H1 (cell line): ENCODE results near the gene PLEKHG1. TPM values are rescaled to one million over a fixed set of nuclear protein-coding genes. Genes with fewer than 3 reads are reported as not detected.

Experiments used
- CTCF ChIA-PET: fragments of 300-600 bp; sonication (Branson Sonifier 250); formaldehyde crosslinking; loops from one replicate; lab custom pipeline; 2021; ENCODE audit not compliant: partially characterized antibody; lab: Charles Lee
- POLR2A ChIA-PET: fragments of 300-600 bp; sonication (Branson Sonifier 250); formaldehyde crosslinking; loops from one replicate; lab custom pipeline; 2021; ENCODE audit warnings: inconsistent platforms; ENCODE audit not compliant: partially characterized antibody; lab: Charles Lee
- DNase-seq, 2 experiments: peaks; one replicate each; pipeline versions ENCODE4 v3.0.0 to v3.0.0-alpha.2; 2010 to 2022; ENCODE audit warnings: low spot score in 2 of 2, low read depth in 1 of 2, mixed read lengths in 1 of 2
- FAIRE-seq: peaks from 2 replicates; lab custom pipeline; 2011; peaks lifted over from hg19 to GRCh38; lab: Jason Lieb, UNC
- H2AFZ ChIP-seq: 2 replicates; pipeline ENCODE4 v1.8.1; 2012; ENCODE audit warnings: low read length, inconsistent platforms
- H2AK5ac ChIP-seq: 2 replicates; pipeline ENCODE4 v1.6.1; 2013; ENCODE audit warnings: low read depth, low read length
- H2BK120ac ChIP-seq: replicated peaks from 2 replicates; pipeline ENCODE3; 2013; ENCODE audit warnings: low read depth, low read length, inconsistent platforms
- H2BK12ac ChIP-seq: 2 replicates; pipeline ENCODE4 v1.6.1; 2013; ENCODE audit warnings: low read depth, low read length
- H2BK15ac ChIP-seq: 2 replicates; pipeline ENCODE4 v1.6.1; 2013; ENCODE audit warnings: low read length
- H2BK20ac ChIP-seq: 2 replicates; pipeline ENCODE4 v1.6.1; 2013; ENCODE audit warnings: low read length
- H2BK5ac ChIP-seq: 2 replicates; pipeline ENCODE4 v1.6.1; 2013; ENCODE audit warnings: low read depth, low read length
- H3K14ac ChIP-seq: 2 replicates; pipeline ENCODE4 v1.6.1; 2013; ENCODE audit warnings: inconsistent platforms; ENCODE audit not compliant: insufficient read length
- H3K18ac ChIP-seq: 2 replicates; pipeline ENCODE4 v1.6.1; 2013; ENCODE audit warnings: low read length; ENCODE audit errors: extremely low read depth
- H3K23ac ChIP-seq: 2 replicates; pipeline ENCODE4 v1.6.1; 2013; ENCODE audit warnings: inconsistent platforms; ENCODE audit not compliant: insufficient read length
- H3K23me2 ChIP-seq: 2 replicates; pipeline ENCODE4 v1.6.1; 2013; ENCODE audit warnings: low read depth, low read length
- H3K27ac ChIP-seq: 2 replicates; pipeline ENCODE4 v1.6.1; 2011; ENCODE audit warnings: low read depth, low read length, inconsistent platforms
- H3K27me3 ChIP-seq, 4 experiments: replicated peaks in 1 of 4; 1 replicate in 1 of 4; 2 replicates in 3 of 4; pipeline versions ENCODE4 v1.6.1 to v1.8.1; 2011 to 2013; ENCODE audit warnings: low read length in 3 of 4, mild to moderate bottlenecking in 3 of 4, inconsistent platforms in 2 of 4, mixed read lengths in 2 of 4, moderate library complexity in 1 of 4; ENCODE audit not compliant: control insufficient read depth in 3 of 4, insufficient read depth in 3 of 4; ENCODE audit errors: extremely low read depth in 1 of 4
- H3K36me3 ChIP-seq, 4 experiments: 2 replicates each; pipeline versions ENCODE4 v1.6.1 to v1.8.1; 2011 to 2013; ENCODE audit warnings: mild to moderate bottlenecking in 4 of 4, low read length in 3 of 4, moderate library complexity in 2 of 4, control low read depth in 1 of 4, inconsistent platforms in 1 of 4; ENCODE audit not compliant: insufficient read depth in 4 of 4, control insufficient read depth in 2 of 4
- H3K4ac ChIP-seq: replicated peaks from 2 replicates; pipeline ENCODE3; 2013; ENCODE audit warnings: low read length, low read depth, mixed read lengths, inconsistent platforms; ENCODE audit not compliant: insufficient read length
- H3K4me1 ChIP-seq, 4 experiments: replicated peaks in 1 of 4; 1 replicate in 1 of 4; 2 replicates in 3 of 4; pipeline versions ENCODE4 v1.6.1 to v1.8.1; 2011 to 2013; ENCODE audit warnings: low read length in 3 of 4, inconsistent platforms in 2 of 4, mixed read lengths in 1 of 4; ENCODE audit not compliant: insufficient read depth in 4 of 4, control insufficient read depth in 3 of 4
- H3K4me2 ChIP-seq, 2 experiments: 2 replicates each; pipeline versions ENCODE4 v1.6.1 to v1.8.1; 2011 to 2013; ENCODE audit warnings: low read depth in 2 of 2, low read length in 2 of 2, control low read depth in 1 of 2, inconsistent platforms in 1 of 2, mild to moderate bottlenecking in 1 of 2; ENCODE audit not compliant: insufficient read depth in 1 of 2
- H3K4me3 ChIP-seq, 4 experiments: fragments of 200-600, 300-600 bp in 1 of 4; sonication (generic), shearing (Covaris generic), sonication (Bioruptor Twin) in 1 of 4; 2 replicates each; pipeline versions ENCODE4 v1.5.1 to v1.8.1; 2011 to 2016; ENCODE audit warnings: low read length in 4 of 4, low read depth in 3 of 4, control low read depth in 2 of 4, inconsistent platforms in 2 of 4, mild to moderate bottlenecking in 2 of 4, mixed read lengths in 1 of 4, moderate library complexity in 1 of 4; ENCODE audit not compliant: insufficient read depth in 2 of 4; ENCODE audit errors: extremely low read depth in 1 of 4
- H3K56ac ChIP-seq: replicated peaks from 2 replicates; pipeline ENCODE3; 2013; ENCODE audit warnings: low read depth, mild to moderate bottlenecking, mixed read lengths, low read length, inconsistent platforms; ENCODE audit not compliant: insufficient read length
- H3K79me1 ChIP-seq: 2 replicates; pipeline ENCODE4 v1.6.1; 2013; ENCODE audit warnings: low read depth, low read length, control low read depth
- H3K79me2 ChIP-seq, 2 experiments: 2 replicates each; pipeline versions ENCODE4 v1.6.1 to v1.8.1; 2012 to 2013; ENCODE audit warnings: low read length in 2 of 2, mild to moderate bottlenecking in 2 of 2, inconsistent platforms in 1 of 2; ENCODE audit not compliant: insufficient read depth in 2 of 2, control insufficient read depth in 1 of 2
- H3K9ac ChIP-seq, 4 experiments: replicated peaks in 1 of 4; 1 replicate in 1 of 4; 2 replicates in 3 of 4; pipeline versions ENCODE4 v1.6.1 to v1.8.1; 2011 to 2013; ENCODE audit warnings: low read depth in 3 of 4, low read length in 3 of 4, control low read depth in 2 of 4, mild to moderate bottlenecking in 2 of 4, moderate library complexity in 2 of 4, inconsistent platforms in 1 of 4; ENCODE audit errors: extremely low read depth in 1 of 4
- H3K9me3 ChIP-seq, 2 experiments: 2 replicates each; pipeline versions ENCODE4 v1.6.1 to v1.8.1; 2012 to 2013; ENCODE audit warnings: mild to moderate bottlenecking in 2 of 2, moderate library complexity in 2 of 2, control low read depth in 1 of 2, inconsistent platforms in 1 of 2, low read depth in 1 of 2, low read length in 1 of 2, mixed read lengths in 1 of 2; ENCODE audit not compliant: insufficient read depth in 2 of 2
- H4K20me1 ChIP-seq, 2 experiments: replicated peaks in 1 of 2; 2 replicates each; pipeline versions ENCODE3 to v1.8.1; 2011 to 2013; ENCODE audit warnings: inconsistent platforms in 2 of 2, low read length in 2 of 2, mild to moderate bottlenecking in 1 of 2; ENCODE audit not compliant: insufficient read depth in 2 of 2, control insufficient read depth in 1 of 2
- H4K5ac ChIP-seq: 2 replicates; pipeline ENCODE4 v1.6.1; 2013; ENCODE audit warnings: low read length, low read depth, mixed read lengths, inconsistent platforms; ENCODE audit not compliant: insufficient read length
- H4K8ac ChIP-seq: 2 replicates; pipeline ENCODE4 v1.8.0; 2013; ENCODE audit warnings: mild to moderate bottlenecking, moderate library complexity, low read length, inconsistent platforms; ENCODE audit not compliant: insufficient read depth; ENCODE audit errors: extremely low read depth
- H4K91ac ChIP-seq: replicated peaks from 2 replicates; pipeline ENCODE3; 2013; ENCODE audit warnings: low read length, mixed read lengths, inconsistent platforms; ENCODE audit not compliant: insufficient read length
- HDAC2 ChIP-seq, 2 experiments: fragments of 300-600 bp in 1 of 2; sonication (generic) in 1 of 2; IDR thresholded peaks; 2 replicates each; pipeline ENCODE4 v1.6.1; 2011 to 2012; ENCODE audit warnings: low read depth in 2 of 2, low read length in 2 of 2, mild to moderate bottlenecking in 2 of 2, moderate library complexity in 2 of 2, borderline replicate concordance in 1 of 2, inconsistent platforms in 1 of 2
- KDM5A ChIP-seq: fragments of 200-600 bp; IDR thresholded peaks from 2 replicates; pipeline ENCODE4 v1.7.1; 2012; ENCODE audit warnings: mild to moderate bottlenecking, low read length, inconsistent platforms, mixed read lengths
- RBBP5 ChIP-seq: IDR thresholded peaks from 2 replicates; pipeline ENCODE4 v1.7.1; 2012; ENCODE audit warnings: low read depth, mild to moderate bottlenecking, inconsistent platforms, low read length, moderate library complexity, borderline replicate concordance
- SRF ChIP-seq: IDR thresholded peaks from 2 replicates; pipeline ENCODE4 v1.6.1; 2011; ENCODE audit warnings: mild to moderate bottlenecking, low read depth, low read length, moderate library complexity
- ZNF274 ChIP-seq: IDR thresholded peaks from 2 replicates; pipeline ENCODE4 v1.7.0; 2012; ENCODE audit warnings: low read length, borderline replicate concordance; ENCODE audit errors: extremely low read depth
- WGBS, 2 experiments: shearing (Covaris generic) in 1 of 2; methylation state at CpG; one replicate each; pipeline versions ENCODE4 v1.1.6 to v1.1.7; 2013 to 2015; ENCODE audit warnings: low lambda C conversion rate in 2 of 2, mixed read lengths in 2 of 2, inconsistent platforms in 1 of 2, low coverage in 1 of 2, missing lambda C conversion rate in 1 of 2; ENCODE audit not compliant: insufficient replicate concordance in 2 of 2, insufficient coverage in 1 of 2, insufficient read length in 1 of 2; ENCODE audit errors: extremely low coverage in 1 of 2, missing lambda C conversion rate in 1 of 2; 5-methylcytosine and 5-hydroxymethylcytosine counted together
- polyA plus RNA-seq, 7 experiments: library from polyadenylated mRNA; depleted of rRNA in 3 of 7; stranded (reverse) in 5 of 7; unstranded in 2 of 7; fragments of >200 nt in 5 of 7; fragments of 200-250 nt in 2 of 7; gene quantifications; 1 replicate in 5 of 7; 2 replicates in 1 of 7; 4 replicates in 1 of 7; pipeline versions ENCODE4 v1.2.1 to v1.2.3, GENCODE V29; 2011 to 2013; ENCODE audit warnings: missing spikeins in 2 of 7, mixed read lengths in 2 of 7
- total RNA-seq: library from RNA; stranded (reverse); fragmentation: NEBNext Ultra II Directional; extraction: Animal tissue kit (Norgen Biotek cat#: 25700); gene quantifications from 2 replicates; pipeline ENCODE4 v1.2.1, GENCODE V29; 2021

Gene PLEKHG1
- total and polyA plus RNA-seq, 2 of the 8 experiments (the other 6 are each of a cell fraction or from before 2014, with no cell fraction given) = 0.94 to 2.2 TPM

GRCh38 chr6:150584065-150584464 lies 15.6 kb upstream of the PLEKHG1 start:
- H3K36me3 ChIP-seq = no peaks in the 10 kb centered on the region
- no peak overlapping the region for H4K91ac ChIP-seq
- ChIA-PET CTCF (interaction anchor here (0.9 kb wide), 1 partner anchor 189 kb away, joined by 3 read pairs; no protein-coding TSS in a partner anchor), POLR2A (no interaction called here)
- H3K4me3 ChIP-seq = no peak overlapping the region
- H3K4me1 ChIP-seq = peaks cover 0 to 2% (median 0%) of the 10 kb centered on the region in 4 experiments; a peak in 1 of 7 replicates
- no peaks in the 10 kb centered on the region for H4K20me1 ChIP-seq
- H3K27ac ChIP-seq = no peak overlapping the region
- no peak overlapping the region for H3K56ac ChIP-seq
- no peak overlapping the region for H3K23ac ChIP-seq
- no peak overlapping the region for H4K8ac ChIP-seq
- H2AK5ac ChIP-seq = no peak overlapping the region
- no peaks in the 10 kb centered on the region for H3K27me3 ChIP-seq
- 90% methylated on average over 5 of the region's 5 CpGs; no CpG with 5 or more reads in 1 of the 2 experiments for WGBS, 2 experiments
- H3K9me3 ChIP-seq = no peaks in the 10 kb centered on the region
- FAIRE-seq (no peak), DNase-seq (no peak)
- no peak overlapping the region for H2AFZ ChIP-seq
- no peak overlapping the region for H3K4me2 ChIP-seq
- H3K14ac ChIP-seq = no peak overlapping the region
- no peak overlapping the region for H2BK12ac ChIP-seq
- H2BK15ac ChIP-seq = no peak overlapping the region
- H3K4ac ChIP-seq = no peak overlapping the region
- H3K79me2 ChIP-seq = no peaks in the 10 kb centered on the region
- no peak overlapping the region for H3K9ac ChIP-seq
- no peak overlapping the region for H3K18ac ChIP-seq
- H3K23me2 ChIP-seq = no peaks in the 10 kb centered on the region
- H2BK20ac ChIP-seq = no peak overlapping the region
- no peak overlapping the region for H2BK5ac ChIP-seq
- TF ChIP-seq KDM5A = no peak
- no peak for TF ChIP-seq HDAC2 (IDR thresholded peaks at IDR 0.05; ENCODE audit: borderline replicate concordance in 1 of 2, low read depth in 2 of 2, low read length in 2 of 2)
- no peak for TF ChIP-seq ZNF274
- no peak for TF ChIP-seq RBBP5
- no peak for TF ChIP-seq SRF
- H3K79me1 ChIP-seq = no peaks in the 10 kb centered on the region
- no peak overlapping the region for H2BK120ac ChIP-seq
- no peak overlapping the region for H4K5ac ChIP-seq
